Measurements from ENCODE around the gene NDUFAF8. TPM values are rescaled to one million over a fixed set of nuclear protein-coding genes. Genes with fewer than 3 reads are reported as not detected.
A peak's percentile ranks its signal among the peaks of the same experiment; 100 is the strongest.

Gene NDUFAF8
- total RNA-seq, 2 donors from 2014 or later: 33.4 to 68.0 TPM

DNA sequence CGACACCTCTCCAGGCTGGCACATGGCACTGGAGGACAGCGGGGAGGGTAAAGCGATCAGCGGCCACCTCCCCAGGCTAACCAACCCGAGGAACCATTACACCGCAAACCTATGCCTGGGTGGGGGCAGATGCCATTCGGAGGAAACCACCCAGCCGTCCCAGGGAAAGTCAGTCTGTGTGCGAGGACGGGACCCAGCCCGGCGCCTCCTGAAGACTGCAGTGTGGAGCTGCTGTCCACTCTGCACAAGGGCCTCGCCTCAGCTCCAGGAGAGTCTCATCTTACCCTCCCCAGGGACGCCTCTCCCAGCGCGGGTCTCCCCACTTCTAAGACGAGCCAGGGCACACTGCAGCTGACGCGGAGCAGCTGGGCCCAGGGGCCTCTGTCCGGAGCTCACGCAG, 48.0 kb downstream of the NDUFAF8 start:
- Mint-ChIP-seq H3K4me1 (peaks cover 20% of the 10 kb centered on the region), H3K9me3 (no peaks in the 10 kb centered on the region), H3K36me3 (ENCODE audit: low read depth) (peaks cover 55% of the 10 kb centered on the region), H3K4me3 (peak overlapping the region; percentile 93), H3K27ac (peak overlapping the region; percentile 95), H3K27me3 (no peaks in the 10 kb centered on the region)
- ATAC-seq (replicated peaks): no peak

DNA sequence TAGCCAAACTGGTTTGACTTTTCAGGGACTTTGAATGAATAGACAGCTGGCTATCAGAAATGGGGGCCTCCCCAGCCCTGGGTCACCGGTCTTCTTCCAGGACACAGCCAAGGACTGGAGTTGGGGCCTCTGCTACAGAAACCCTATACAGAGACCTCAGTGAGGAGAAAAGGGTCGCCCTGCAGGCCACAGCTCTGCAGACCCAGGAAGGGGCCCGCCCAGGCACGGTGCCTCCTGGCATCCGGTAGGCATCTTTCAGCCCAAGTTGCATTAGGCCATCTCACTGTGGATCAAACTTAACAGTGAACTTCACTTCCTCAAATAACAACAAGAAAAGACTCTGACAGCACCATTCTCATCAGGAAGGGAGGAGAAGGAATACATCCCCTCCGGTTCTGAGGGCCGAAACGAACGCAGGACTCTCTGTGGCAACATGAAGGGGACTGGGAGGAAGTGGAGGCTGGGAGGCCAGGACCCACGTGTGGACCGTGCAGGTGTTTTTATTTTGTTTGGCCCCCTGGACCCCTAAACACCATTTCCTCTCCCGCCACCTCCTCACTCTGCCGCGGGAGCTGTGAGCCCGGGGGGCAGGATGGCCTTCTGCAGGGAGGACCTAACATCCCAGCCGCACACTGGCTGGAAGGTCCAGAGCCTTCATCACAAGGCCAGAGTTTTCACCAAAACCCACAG, 48.8 kb downstream of the NDUFAF8 start:
- Mint-ChIP-seq H3K4me3 (peak overlapping the region; percentile 93), H3K4me1 (peaks cover 20% of the 10 kb centered on the region), H3K9me3 (no peaks in the 10 kb centered on the region), H3K36me3 (ENCODE audit: low read depth) (peaks cover 55% of the 10 kb centered on the region), H3K27me3 (no peaks in the 10 kb centered on the region), H3K27ac (peak overlapping the region; percentile 95)
- no peak for ATAC-seq (replicated peaks)

- H3K4me1 Mint-ChIP-seq: peaks cover 20% of the 10 kb centered on the region
- H3K27me3 Mint-ChIP-seq: no peaks in the 10 kb centered on the region
- ATAC-seq (replicated peaks): no peak
- H3K9me3 Mint-ChIP-seq: no peaks in the 10 kb centered on the region
- peak overlapping the region; percentile 93 for H3K4me3 Mint-ChIP-seq
- H3K36me3 Mint-ChIP-seq (ENCODE audit: low read depth): peaks cover 57% of the 10 kb centered on the region
- H3K27ac Mint-ChIP-seq: no peak overlapping the region
Observed at GRCh38 chr17:81288715-81289114, 49.6 kb downstream of the NDUFAF8 start.

DNA sequence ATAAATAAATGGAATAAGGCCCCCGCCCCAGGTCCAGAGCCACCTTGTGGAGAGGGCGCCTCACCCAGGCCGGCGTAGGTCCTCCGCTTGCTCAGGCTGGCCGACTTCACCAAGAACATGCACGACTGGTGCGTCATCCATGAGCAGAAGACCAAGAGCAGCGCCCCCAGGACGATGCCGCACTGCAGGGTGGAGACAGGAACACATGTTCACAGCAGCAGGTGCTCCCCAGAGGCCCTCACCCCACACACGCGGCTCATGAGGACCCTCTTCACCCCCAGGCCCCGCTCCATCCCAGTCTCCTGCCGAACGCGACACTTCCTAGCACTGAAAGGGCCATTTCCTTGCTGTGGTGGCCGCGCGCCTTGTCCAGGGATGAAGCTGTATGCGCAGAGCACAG, 50.5 kb downstream of the NDUFAF8 start:
- peak overlapping the region; percentile 12 for H3K27ac Mint-ChIP-seq
- peaks cover 25% of the 10 kb centered on the region for H3K4me1 Mint-ChIP-seq
- no peaks in the 10 kb centered on the region for H3K9me3 Mint-ChIP-seq
- H3K27me3 Mint-ChIP-seq: no peaks in the 10 kb centered on the region
- no peak overlapping the region for H3K4me3 Mint-ChIP-seq
- H3K36me3 Mint-ChIP-seq (ENCODE audit: low read depth): peaks cover 60% of the 10 kb centered on the region
- no peak for ATAC-seq (replicated peaks)

GRCh38 chr17:81290230-81290629, 51.1 kb downstream of the NDUFAF8 start:
- Mint-ChIP-seq H3K36me3 (ENCODE audit: low read depth) (peaks cover 54% of the 10 kb centered on the region), H3K27ac (peak overlapping the region; percentile 12), H3K27me3 (no peaks in the 10 kb centered on the region), H3K4me3 (no peak overlapping the region), H3K4me1 (peaks cover 20% of the 10 kb centered on the region), H3K9me3 (no peaks in the 10 kb centered on the region)
- ATAC-seq (replicated peaks): no peak

Other genes with a start within 250 kb of the NDUFAF8 start
- 10 to 100 TPM; 17.2 to 19.8 TPM for gene CHMP6, start 247.5 kb upstream of the NDUFAF8 start, total RNA-seq
- gene BAIAP2, start 204.2 kb upstream of the NDUFAF8 start, total RNA-seq: 1 to 10 TPM; 4.6 to 4.8 TPM
- not detected for gene PVALEF, start 73.8 kb upstream of the NDUFAF8 start, total RNA-seq
- 1 to 10 TPM; 1.2 to 2.4 TPM for gene AATK, start 73.1 kb upstream of the NDUFAF8 start, total RNA-seq
- 10 to 100 TPM in 1 of 2 donors, 1 to 10 TPM in 1; 8.4 to 10.4 TPM for gene CEP131, start 16.4 kb upstream of the NDUFAF8 start, total RNA-seq
- 10 to 100 TPM; 26.3 to 35.0 TPM for gene TEPSIN, start 263 bp upstream of the NDUFAF8 start, total RNA-seq
- 10 to 100 TPM; 58.4 to 71.2 TPM for gene SLC38A10, start 56.0 kb downstream of the NDUFAF8 start, total RNA-seq
- under 1 TPM in 1 of 2 donors, not detected in 1; 0.26 TPM for gene BAHCC1, start 156.1 kb downstream of the NDUFAF8 start, total RNA-seq

Measured in activated T-helper 17 cell treated with anti-CD3 and anti-CD28 coated beads, Interleukin-2, amount 50 U/mL, for 72 hours (primary cell).